CD4-positive, alpha-beta T cell treated with Interleukin-1 beta for 1 hour (primary cell): ENCODE results near the gene AKR1C3.

Experiments
- DNase-seq, 2 donors: peaks; one replicate each; pipeline ENCODE4 v3.0.0-alpha.2; 2020 to 2022

Gene AKR1C3

DNA sequence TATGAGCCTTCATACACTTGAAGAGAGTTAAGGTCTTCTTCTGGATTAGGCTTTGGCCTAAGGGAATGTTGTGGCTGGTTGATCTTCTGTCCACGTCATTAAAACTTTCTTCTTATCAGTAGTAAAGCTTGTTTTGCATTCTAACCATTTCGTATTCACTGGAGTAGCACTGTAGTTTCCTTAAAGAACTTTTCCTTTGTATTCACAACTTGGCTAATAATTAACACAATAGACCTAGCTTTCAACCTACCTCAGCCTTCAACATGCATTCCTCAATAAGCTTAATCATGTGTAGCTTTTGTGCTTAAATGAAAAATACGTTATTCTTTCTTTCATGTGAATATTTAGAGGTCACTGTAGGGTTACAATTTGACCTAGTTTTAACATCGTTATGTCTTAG, 48.0 kb downstream of the AKR1C3 start:
- DNase-seq, result no peak

DNA sequence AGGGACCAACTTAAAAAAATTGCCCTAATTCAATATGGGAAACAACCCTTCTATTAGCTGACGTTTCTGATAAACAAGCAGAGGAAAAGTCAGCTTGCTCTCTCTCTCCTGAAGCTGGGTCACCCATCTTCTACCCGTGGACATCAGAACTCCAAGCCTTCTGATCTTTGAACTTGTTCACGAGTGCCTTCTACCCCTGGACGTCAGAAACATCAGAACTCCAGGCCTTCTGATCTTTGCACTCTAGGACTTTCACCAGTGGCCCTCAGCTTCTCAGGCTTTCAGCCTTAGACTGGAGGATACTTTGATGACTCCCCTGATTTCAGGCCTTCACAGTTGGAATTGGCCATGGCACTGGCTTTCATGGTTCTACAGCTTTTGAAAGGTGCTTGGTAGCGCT, 48.9 kb downstream of the AKR1C3 start:
- no peak for DNase-seq

DNA sequence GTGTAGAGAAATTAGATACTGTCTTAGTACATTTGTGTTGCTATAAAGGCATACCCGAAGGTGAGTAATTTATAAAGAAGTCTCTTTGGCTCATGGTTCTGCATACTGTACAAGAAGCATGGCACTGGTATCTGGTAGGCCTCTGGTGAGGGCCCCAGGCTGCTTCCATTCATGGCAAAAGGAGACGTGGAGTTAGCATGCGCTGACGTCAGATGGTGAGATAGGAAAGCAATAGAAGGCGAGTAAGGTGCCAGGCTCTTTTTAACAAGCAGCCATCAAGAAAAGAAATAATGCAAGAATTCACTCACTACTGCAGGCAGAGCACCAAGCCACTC, 52.7 kb downstream of the AKR1C3 start:
- DNase-seq, result no peak

DNA sequence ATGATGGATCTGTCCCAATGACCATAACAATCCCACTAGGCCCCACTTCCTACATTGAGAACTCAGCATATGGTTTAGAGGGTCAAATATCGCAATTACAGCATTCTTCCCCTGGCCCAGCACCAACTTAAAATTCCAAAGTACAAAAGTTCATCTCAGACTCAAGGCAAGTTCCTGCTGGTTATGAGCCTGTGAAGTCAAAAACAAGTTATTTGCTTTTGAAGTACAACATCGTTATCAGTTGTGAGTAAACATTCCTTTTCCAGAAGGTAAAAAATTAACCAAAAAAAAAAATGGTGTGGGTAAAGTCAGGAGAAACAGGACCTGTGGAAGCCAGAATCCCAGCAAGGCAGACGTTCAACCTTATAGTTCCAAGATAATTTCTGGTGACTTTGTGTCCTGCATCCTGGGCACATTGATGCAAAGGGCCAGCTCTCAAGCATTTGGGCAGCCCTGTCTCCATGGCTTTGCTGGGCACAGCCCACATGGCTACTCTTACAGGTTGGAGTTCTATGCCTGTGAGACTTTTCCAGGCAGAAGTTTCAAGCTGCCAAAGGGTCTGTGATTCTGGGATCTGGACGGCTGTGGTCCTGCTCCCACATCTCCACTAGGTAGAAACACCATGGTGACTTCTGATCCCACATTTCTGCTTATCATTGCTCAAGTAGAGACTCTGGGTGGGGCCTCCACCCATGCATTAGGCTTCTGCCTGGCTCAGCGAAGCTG, 53.2 kb downstream of the AKR1C3 start:
- DNase-seq, result no peak

DNA sequence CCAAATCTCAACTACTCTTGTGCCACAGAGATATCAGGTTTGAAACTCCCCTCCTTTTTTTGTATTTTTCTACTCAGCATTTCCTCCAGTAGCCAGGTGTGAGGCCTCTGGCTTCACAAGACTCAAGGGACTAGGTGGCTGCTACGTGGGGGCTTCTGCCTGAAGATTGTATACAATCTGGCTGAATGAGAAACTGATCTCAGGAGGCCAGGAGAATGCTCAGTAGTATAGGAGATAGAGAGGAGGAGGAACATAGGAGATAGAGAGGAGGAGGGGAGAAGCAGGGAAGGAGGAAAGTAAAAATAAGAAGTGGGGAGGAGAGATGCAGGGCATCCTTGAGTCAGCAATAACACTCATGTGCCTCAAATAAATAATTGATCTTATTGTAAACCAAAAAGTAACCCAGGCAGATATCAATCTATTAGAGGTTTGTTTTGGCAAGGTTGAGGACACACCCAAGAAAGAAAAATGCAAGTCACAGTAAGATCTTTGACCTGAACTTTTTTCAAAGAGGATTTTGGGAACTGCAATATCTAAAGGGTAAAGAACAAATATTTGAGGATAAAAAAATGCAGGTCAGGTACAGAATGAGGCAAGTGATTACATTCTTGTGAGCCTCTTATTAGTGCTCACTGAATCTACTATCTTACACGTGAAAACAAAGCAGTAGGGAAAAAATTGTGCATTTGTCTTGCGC, 53.9 kb downstream of the AKR1C3 start:
- no peak for DNase-seq

DNA sequence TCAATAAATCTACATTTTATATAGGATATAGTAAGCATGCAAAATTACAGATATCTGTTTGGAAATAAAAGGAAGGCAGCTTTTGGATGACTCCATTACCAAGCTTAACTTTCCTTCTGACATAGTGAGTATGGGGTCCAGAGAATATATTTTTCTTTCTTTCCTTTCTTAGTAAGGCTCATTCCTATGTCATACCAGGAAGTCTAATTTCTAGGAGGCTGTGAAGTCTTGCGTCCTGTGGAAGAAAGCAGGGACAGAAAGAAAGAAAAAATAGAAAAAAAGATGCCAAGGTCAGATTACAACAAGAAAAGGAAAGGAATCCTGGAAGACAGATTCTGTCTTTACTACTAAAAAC, 54.4 kb downstream of the AKR1C3 start:
- no peak for DNase-seq

DNA sequence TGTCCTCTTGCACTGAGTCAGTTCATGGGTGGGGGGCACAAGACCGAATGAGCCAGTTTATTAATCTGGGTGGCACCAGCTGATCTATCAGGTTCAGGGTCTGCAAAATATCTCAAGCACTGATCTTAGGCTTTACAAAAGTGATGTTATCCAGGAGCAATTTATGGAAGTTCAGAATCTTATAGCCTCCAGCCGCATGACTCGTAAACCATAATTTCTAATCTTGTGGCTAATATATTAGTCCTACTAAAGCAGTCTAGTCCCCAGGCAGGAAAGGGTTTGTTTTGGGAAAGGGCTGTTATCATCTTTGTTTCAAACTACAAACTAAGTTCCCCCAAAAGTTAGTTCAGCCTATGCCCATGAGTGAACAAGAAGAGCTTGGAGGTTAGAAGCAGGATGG, 56.9 kb downstream of the AKR1C3 start:
- DNase-seq, result no peak

DNA sequence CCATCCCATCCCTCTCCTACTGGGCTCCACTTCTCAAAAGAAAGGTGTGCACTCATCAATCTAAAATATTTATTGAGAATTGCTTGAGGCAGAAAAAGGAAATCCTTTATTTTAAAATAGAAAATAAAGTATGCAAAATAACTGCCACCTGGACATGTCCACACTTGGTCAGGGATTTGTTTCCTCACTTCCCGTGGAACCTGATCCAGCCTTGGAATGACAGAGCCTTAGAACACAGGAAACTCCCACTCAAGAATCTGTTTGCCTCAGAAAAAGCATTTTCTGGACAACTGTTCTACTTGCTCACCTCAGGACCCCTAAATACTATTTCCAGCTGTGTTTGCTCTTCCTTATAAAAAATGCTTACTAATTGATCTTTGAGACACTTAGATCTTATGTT, 61.7 kb downstream of the AKR1C3 start:
- no peak for DNase-seq
